NCI-H2081 (cell line): ENCODE data around the gene TPK1.
A peak's percentile ranks its signal among the peaks of the same experiment; 100 is the strongest.
"Not testable (repeated sequence)": the region's sequence is repeated elsewhere in the genome, so short reads cannot be mapped to it uniquely, and the experiment has no call there.

Experiments
- DNase-seq, 2 experiments: peaks; one replicate each; lab custom pipeline; 2025; lab: John Stamatoyannopoulos, UW

TPK1 gene

DNA sequence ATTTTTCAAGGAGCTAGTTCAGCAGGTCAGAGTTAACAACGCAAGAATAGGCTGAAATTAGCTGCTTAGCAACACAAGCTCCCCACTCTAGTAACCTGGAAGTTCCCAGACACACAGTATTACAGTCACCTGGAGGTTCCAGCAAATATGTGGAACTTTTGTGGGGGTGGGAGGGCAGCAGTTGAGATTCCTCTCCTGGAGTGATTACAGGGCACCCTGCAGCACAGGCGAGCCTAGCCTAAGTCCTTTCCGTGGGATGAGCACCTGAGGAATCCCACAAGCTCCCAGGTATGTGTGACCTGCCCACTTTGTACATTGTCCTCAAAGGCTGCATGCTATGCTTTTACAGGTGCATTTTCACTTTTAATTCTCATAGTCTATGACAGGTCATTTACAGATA lies 13.6 kb downstream of the TPK1 start:
- DNase-seq, result no peak

DNA sequence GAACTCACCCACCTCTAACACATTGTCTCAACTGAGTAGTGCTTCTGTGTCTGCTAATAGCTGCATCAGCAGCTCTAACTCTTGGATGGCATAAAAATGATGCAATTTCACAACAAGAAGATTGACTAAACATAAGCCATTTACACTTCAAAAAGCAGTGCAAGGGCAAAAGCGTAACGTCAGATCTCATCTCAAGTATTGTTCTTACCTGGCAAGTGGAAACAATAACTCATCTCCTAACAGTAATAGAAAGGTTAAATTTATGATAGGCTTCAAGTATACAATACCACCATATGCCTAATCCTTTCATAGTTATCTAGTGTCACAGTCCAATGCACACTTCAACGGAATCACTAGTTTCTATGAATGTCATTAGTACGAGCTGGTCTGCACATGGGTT lies 14.8 kb downstream of the TPK1 start:
- no peak for DNase-seq

DNA sequence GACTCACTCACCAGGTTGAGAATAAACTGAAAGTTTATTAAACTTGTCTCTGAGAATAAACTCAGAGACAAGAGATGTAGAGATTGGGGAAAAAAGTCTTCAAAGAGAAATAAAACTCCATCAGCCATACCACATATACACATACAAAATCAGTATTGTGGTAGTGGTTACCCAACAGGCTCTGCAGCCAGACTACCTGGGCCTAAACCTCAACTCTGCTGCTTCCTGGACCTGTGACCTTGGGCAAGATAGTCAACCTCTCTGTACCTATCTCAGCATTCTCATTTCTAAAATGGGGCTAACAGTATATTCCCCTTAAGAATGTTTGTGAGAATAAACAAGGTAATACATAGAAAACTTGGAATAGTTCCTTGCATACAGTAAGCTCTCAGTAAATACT lies 15.3 kb downstream of the TPK1 start:
- DNase-seq, result no peak

DNA sequence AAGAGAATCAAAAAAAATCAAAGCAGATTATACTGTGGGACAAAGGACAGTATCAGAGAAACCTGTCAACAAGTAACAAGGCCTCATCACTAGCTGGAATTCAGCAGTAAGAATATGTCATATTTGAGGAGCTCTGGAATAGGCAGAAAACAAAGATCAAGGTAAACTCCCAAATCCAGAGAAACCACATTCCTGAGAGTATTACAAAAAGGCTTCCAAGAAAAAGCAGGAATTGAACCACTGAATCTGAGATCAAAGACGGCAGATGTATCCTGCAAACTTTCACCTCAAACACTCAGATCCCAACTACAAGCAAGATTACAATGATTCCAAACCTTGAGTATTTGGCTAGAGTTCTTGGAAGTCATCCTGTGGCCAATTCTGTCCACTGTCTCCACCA lies 16.3 kb downstream of the TPK1 start:
- DNase-seq, result no peak

DNA sequence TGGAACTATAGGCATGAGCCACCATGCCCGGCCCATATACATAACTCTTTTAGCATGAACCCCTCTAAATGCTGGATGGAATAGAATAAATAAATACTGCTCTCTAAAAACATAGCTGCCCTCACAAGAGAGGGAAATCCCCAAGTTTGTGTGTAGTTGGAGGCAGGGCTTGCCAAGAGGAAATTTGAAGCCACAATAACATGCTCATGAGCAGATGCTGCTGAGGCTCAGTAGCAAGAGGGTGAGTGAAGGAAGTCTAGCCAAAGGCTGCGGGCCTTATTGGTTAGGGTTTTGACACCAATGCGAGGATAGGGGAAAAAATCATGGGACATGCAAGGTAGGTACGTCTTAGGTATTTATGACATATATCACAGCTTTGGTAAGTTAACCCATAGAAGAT lies 17.3 kb downstream of the TPK1 start:
- no peak for DNase-seq

DNA sequence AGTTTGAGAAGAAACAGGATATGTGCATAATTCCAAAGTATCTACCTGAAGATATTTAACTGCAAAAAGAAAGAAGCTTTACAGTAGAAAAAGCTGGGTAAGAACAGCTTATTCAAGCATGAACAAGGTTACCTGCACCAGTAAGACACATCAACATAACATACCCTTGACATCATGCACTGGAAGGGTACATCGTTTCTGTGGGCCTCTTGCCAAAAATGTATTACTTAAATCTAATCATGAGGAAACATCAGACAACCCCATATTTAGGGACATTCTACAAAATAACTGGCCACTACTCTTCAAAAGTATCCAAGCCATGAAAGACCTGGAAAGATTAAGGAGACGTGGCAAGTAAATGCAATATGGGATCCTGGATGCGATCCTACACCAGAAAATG lies 18.9 kb downstream of the TPK1 start:
- DNase-seq, result no peak

DNA sequence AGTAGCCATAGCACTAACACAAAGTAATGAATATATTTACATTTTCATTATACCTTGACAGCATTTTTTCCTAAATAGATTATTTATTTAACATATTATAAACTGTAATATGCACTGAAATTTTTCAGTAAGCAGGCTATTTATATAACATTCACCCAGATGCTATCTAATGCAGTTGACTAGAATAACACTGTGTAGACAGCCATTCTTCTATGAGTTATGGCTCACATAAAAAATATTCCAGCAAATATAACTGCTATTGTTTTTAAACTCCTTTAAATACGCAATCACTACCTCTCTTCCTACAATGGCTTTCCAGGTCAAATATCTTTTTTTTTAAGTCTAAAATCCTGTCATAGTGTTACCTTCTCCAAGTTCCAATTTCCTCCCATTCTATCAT lies 21.6 kb downstream of the TPK1 start:
- DNase-seq, result no peak

DNA sequence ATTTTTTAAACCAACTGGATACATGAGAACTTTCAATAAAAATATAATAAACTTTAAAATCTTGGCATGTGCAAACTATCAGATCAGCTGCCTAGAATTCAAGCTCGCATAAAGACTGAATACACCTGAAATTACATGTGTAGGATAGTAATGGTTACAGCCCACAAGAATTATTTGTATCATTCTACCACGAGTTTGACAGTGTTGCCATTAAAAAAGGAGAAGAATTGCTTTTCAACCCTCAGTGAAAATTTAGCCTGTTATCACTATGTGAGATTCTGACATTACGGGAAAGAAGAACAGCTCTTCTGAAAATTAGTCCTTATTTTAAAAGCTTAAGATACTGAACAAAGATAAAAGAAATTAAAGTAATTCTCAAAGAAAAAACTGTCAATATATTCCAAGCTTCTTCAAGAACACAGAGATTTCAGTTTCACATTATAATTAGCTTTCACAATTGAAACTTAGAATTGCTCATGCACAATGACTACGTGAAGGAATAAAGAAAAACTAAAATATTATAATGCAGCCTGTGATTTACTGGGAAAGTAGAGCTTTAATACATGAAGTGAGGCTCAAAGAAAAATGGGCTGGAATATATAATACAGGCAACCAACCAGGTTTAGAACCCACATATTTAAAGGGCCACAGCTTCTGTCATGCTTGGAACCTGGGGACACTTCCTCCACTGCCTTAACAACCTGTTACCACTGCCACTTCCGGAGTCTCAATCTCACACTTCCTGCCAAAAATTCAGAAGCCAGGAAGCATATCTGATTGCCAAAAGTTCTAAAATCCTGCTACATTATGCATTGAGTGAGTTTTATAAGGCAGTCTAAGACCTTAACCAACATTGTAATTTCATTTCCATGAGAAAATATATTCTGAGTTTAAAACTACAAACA lies 23.2 kb downstream of the TPK1 start:
- DNase-seq, result no peak

DNA sequence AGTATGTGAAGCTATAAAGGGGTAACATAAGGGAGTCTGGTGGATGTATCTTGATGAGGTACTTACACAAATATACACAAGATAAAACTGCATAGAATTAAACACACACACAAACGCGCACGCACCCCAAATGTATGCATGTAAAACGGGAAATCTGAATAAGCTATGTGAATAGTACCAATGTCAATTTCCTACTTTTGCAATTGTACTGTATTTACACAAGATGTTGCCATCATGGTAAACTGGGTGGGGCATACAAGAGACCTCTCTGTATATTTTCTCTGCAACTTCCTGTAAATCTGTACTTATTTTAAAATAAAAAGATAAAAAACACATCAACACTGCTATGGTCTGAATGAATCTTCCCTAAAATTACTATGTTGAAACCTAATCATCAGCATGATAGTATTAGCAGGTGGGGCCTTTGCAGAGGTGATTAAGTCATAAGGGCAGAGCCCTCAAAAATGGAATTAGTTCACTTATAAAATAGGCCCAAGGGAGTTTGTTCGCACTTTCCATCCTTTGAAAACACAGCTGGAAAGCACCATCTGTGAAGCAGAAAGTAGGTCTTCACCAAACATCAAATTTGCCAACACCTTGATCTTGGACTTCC lies 30.1 kb downstream of the TPK1 start:
- DNase-seq, result no peak

DNA sequence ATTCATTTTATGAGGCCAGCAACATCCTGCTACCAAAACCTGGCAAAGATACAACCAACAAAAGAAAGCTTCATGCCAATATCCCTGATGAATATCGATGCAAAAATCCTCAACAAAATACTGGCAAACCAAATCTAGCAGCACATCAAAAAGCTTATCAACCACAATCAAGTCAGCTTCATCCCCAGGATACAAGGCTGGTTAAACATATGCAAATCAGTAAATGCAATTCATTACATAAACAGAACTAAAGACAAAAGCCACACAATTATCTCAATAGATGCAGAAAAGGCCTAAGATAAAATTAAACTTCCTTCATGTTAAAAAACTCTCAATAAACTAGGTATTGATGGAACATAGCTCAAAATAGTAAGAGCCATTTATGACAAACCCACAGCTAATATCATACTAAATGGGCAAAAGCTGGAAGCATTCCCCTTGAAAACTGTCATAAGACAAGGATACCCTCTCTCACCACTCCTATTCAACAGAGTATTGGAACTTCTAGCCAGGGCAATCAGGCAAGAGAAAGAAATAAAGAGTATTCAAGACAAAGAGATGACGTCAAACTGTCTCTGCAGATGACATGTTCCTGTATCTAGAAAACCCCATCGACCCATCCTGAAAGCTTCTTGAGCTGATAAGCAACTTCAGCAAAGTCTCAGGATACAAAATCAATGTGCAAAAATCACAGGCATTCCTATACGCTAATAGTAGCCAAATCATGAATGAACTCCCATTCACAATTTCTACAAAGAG lies 35.0 kb downstream of the TPK1 start:
- DNase-seq, result not testable (repeated sequence)

DNA sequence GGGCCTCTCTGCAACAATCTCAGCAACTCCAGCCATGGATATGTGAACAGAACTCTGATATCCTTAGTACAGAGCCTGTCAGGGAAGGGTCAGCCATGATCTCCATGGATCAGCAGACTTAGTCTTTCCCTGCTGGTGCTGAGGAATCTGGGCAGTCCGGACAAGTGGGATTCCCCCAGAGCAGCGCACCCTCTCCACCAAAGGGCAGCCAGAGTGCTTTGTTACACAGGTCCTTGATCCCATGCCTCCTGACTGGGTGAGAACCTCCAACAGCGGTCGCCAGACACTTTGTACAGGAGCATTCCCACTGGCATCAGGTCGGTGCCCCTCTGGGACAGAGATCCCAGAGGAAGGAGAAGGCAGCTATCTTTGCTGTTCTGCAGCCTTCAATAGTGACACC lies 38.9 kb downstream of the TPK1 start:
- DNase-seq, result no peak

DNA sequence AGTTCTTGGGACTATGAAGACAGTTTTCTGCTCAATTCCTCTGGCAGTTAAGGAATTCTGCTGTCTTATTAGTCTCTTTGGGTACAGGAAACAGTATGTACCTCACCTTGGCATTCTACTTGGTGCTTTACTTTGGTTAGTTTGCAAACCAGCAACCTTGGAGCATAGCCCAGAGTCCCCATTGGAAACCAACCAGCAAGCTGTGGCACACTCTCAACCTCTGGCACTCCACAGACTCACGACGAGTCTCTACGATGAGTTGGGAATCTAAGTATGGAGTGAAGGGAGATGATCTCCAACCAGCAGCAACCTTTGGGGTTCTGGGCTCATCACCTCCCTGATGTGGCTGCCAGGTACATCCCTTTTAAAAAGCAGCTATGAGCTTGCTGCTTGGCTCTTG lies 43.8 kb downstream of the TPK1 start:
- DNase-seq, result no peak

DNA sequence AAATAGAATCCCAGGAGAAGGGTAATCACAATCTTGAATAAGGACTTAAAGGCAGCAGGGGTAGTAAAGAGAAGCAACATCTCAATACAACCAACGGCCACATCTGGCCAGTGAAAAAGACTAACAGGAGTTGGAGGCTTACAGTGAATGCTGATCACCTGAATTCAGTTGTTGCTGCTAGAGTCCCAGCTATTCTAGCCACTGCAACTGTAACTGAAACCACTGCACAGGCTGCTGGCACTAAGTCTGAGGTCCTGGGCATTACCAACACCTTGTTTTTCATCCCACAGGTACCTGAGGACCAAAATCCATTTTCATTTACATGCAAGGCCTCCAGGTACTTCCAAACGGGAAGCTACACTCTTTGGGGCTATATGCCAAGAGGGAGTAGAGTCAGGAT lies 44.4 kb downstream of the TPK1 start:
- DNase-seq, result no peak

DNA sequence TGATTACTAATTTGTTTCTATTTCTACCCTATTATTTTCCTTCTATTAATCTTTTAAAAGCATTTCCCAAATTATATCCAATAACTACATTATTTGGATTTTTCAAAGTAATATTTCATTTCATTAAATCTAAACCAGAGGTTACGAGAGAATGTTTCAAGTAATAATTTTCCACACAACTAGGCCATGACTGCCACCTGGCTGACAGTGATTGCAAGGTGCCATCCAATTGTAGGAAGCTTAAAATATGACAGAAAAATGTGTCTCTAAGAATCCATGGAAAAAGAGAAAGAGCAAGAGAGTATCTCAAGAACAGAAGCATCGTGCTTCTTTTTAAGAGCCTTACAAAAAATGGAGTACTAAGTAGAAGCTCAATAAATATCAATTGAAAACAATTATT lies 48.7 kb downstream of the TPK1 start:
- peak in 1 of 2 experiments; percentile 23 for DNase-seq

DNA sequence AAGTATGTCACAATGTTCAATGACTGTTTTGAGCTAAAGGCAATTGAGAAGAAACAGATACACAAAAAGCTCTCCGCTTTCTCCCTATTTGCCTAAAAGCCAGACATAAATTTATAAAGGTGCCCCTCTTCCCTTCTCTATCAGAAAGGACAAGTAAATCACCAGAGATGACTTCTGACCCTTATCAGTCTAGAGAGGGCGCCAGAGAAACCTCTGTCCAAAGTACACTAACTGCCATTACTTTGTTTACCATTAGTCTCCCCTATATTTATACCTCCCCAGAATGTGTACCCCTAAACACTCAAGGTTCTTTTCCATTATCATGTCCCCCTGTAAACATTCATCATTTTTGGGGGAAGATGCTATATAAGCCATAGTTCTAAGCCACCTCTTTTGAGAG lies 49.3 kb downstream of the TPK1 start:
- no peak for DNase-seq

DNA sequence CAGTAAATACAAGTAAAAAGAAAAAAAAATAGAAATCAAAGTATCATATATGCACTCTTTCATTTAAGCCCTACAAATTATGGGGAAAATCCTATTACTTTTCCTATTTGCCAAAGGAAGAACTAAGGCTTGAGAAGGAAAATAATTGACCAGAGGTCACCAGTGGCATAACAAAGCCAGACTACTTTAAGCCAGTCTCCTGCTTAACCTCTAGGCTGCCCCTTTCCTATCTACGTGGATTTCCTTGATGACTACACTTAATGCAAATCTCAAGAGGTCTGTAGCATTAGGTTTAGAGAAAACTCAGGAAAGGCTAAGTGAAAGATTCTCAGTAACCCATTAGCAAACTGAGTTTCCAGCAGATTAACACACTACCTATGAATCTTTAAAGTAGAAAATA lies 49.8 kb downstream of the TPK1 start:
- DNase-seq, result no peak

DNA sequence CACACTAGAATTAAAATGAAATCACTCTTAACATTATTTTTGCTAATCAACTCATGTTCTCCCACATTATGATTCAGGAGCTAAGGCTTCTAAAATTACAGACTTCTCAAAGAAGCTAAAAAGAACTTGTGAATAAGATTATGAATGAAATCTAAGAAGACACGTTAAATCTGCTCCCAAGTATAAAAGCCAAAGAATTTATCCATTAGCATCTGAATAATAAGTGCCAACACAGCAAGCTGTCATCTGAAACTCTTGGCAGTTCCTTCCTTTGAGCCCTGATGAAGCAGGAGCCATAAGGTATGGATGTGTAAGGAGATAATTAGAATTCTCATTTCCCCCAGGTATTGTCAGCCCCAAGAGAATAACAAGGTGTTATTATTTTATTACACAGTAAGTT lies 50.3 kb downstream of the TPK1 start:
- DNase-seq, result no peak

DNA sequence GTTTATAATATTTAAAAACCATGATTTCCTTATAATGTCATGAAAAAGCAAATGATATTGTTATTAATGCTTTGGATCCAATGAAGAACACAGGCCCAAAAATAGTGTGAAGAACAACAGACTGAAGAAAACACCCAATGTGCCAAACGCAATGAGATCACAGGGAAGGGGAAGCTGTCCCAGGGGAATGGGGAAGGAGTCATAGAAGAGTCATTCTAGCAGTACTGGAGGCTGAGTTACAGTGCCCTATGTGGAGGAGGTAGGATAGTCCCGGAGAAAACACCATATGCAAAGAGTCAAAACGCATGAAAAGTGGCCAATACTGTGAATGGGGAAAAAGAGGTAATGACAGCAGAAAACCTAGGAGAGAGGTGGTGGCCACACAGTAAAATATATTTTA lies 50.9 kb downstream of the TPK1 start:
- DNase-seq, result no peak

DNA sequence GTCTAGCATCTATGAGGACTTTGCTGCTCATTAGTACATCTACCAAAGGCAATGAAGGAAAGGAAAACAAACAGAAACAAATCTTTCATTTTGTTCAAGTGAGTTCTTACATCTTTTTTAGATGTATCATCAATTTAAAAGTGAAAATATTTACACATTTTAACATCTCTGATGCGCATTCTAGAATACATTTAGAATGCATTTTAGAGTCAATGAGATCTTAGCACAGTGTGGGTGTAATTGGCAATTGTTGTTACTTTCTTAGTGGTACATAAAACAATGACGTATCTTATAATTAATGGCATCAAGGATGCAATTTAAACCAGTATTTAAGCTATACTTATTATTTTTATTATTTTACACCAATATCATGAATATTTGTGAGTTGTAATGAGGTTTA lies 51.4 kb downstream of the TPK1 start:
- DNase-seq, result no peak

DNA sequence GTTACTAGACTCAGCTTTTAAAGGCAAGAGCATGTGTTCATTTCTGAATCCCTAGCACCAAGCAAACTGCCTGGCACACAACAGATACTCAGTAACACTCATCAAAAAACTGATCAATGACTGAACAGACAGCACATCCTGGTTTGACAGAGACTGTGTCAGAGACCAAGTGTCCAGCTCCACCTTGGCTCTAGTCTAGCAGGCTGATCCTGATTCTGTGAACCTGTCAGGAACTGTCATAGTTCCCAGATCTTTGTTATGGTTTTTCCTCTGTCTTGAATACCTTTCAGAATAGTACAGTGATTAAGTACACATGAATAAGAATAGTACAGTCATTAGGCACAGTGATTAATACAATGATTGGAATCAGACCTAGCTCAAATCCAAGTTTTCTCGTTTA lies 53.0 kb downstream of the TPK1 start:
- no peak for DNase-seq

DNA sequence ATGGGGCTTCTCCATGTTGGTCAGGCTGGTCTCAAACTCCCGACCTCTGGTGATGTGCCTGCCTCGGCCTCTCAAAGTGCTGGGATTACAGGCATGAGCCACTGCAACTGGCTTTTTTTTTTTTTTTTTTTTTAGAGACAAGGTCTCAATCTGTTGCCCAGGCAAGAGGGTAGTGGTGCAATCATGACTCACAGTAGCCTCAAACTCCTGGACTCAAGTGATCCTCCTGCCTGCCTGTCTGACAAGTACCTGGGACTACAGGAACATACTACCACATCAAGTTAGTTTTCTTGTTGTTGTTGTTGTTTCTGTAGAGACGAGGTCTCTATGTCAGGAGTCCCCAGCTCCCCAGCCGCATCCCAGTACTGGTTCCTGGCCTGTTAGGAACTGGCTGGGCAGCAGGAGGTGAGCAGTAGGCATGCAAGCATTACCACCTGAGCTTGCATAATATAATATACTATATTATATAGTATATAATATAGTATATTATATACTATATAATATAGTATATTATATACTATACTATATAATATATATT lies 55.7 kb downstream of the TPK1 start:
- DNase-seq, result no peak

DNA sequence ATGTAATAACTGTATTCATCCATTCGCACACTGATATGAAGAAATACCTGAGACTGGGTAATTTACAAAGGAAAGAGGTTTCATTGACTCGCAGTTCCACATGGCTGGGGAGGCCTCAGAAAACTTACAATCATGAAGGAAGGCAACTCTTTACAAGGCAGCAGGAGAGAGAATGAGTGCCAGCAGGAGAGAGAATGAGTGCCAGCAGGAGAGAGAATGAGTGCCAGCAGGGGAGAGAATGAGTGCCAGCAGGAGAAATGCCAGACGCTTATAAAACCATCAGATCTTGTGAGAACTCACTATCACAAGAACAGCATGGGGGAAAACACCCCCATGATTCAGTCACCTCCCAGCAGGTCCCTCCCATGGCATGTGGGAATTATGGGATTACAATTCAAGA lies 58.0 kb downstream of the TPK1 start:
- peak; percentile 28 to 37 for DNase-seq
